ENCODE data around the gene SCYL3. TPM values are rescaled to one million over a fixed set of nuclear protein-coding genes. Genes with fewer than 3 reads are reported as not detected.
A peak's percentile ranks its signal among the peaks of the same experiment; 100 is the strongest.

Gene SCYL3
- total and polyA plus RNA-seq, 2 of the 13 experiments (the other 11 are each of a cell fraction or from before 2014, with no cell fraction given), result 3.3 to 4.9 TPM

DNA sequence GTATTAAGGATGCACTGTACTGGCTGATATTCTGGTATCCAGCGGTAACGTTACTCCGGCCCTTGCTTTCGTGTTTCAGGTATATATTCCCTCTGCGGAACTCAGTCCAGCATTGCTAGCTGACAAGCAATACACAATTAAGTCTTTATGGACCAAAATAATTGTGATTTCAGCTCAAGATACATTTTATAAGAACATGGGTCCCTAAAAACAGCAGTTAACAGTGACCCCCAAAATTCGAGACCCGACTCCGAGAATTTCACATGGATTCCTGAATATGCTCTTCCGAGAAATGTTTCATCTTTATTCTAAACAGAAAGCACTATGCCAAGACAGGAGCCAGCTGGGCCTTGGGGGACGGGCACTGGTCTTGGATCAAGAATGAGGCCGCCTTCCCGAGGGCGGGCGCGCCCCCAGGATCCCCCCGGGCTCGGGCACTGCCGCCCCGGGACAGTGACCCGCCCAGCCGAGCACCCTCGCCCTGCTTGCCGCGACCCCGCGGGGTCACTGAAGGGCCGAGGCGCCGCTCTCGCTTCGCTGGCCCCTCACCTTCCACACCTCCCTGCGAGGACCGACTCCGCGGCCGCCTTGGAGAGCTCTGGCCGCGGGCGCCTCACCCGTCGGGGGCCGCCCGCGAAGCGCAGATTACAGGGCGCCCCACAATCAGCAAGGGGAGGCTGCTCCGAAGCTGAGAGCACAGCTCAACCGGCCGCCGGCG is 610 bp downstream of the SCYL3 start (continued):
- TF ChIP-seq HDAC2 (CRISPR knock-in tag; IDR thresholded peaks at IDR 0.05), result no peak

DNA sequence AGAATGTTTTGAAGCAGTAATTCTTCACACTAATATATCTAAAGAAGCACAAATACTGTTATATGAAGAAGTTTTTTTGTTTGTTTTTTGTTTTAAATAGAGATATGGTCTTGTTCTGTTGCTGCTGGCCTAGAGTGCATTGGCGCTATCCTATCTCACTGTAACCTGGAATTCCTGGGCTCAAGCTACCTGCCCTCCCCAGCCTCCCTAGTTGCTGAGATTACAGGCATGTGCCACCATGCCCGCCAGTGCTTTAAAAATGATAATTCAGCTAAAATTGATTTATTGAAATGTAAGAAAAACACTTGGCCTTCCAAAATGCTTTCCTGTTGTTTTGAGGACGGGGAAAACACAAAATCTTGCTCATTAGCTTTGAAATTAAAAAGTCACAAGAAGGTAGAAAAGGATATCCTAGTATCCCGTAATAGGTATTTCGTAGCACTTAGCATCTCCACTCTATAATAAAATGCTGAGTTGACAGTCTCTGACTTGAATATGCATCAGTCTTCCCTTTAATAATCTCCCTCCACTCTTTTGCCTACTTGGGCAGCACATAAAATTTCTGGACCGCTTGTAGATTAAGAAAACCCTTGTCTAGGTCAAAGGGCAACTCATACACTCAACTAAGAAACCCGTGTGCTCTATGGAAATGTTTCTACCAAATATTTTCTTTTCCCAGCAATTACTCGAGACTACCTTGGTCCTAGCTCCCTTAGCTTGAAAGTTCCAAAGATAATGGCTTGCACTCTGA is 1.3 kb downstream of the SCYL3 start:
- in situ Hi-C loops (cut with HindIII; ENCODE audit: extremely low pct_ligation_motif_present, low pct_unique_long_range_greater_than_20kb), result no loop called here
- TF ChIP-seq MAFK (conservative IDR thresholded peaks at IDR 0.05 in 1 of 2, IDR thresholded peaks at IDR 0.05 in 1 of 2; ENCODE audit: low read length in 2 of 2), result peak; percentile 97 to 98
- no peak for TF ChIP-seq ZBTB42 (CRISPR knock-in tag; IDR thresholded peaks at IDR 0.05)
- 0 out of 2 replicates have a peak, but pooled peaks have one; percentile 36 for TF ChIP-seq NAIF1 (CRISPR knock-in tag; IDR thresholded peaks at IDR 0.05; ENCODE audit: borderline replicate concordance)
- TF ChIP-seq, protein P1, sequence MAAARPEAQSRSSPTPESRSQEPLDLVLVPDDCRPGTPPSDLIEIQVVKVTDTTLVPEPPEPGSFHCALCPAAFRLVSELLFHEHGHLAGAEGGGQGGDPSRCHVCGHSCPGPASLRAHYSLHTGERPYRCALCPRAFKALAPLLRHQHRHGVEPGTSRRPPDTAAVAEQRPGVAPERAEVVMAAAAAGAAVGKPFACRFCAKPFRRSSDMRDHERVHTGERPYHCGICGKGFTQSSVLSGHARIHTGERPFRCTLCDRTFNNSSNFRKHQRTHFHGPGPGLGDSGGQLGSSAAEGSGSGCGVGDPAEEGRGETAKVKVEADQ (CRISPR knock-in tag; IDR thresholded peaks at IDR 0.05; ENCODE audit: borderline replicate concordance), result no peak
- no peak for TF ChIP-seq EZH2 (conservative IDR thresholded peaks at IDR 0.05; ENCODE audit: low read depth, low read length)
- TF ChIP-seq TBX2 (CRISPR knock-in tag; IDR thresholded peaks at IDR 0.05; ENCODE audit: borderline replicate concordance), result no peak
- TF ChIP-seq KAT8 (CRISPR knock-in tag; IDR thresholded peaks at IDR 0.05), result no peak
- TF ChIP-seq, protein P2, sequence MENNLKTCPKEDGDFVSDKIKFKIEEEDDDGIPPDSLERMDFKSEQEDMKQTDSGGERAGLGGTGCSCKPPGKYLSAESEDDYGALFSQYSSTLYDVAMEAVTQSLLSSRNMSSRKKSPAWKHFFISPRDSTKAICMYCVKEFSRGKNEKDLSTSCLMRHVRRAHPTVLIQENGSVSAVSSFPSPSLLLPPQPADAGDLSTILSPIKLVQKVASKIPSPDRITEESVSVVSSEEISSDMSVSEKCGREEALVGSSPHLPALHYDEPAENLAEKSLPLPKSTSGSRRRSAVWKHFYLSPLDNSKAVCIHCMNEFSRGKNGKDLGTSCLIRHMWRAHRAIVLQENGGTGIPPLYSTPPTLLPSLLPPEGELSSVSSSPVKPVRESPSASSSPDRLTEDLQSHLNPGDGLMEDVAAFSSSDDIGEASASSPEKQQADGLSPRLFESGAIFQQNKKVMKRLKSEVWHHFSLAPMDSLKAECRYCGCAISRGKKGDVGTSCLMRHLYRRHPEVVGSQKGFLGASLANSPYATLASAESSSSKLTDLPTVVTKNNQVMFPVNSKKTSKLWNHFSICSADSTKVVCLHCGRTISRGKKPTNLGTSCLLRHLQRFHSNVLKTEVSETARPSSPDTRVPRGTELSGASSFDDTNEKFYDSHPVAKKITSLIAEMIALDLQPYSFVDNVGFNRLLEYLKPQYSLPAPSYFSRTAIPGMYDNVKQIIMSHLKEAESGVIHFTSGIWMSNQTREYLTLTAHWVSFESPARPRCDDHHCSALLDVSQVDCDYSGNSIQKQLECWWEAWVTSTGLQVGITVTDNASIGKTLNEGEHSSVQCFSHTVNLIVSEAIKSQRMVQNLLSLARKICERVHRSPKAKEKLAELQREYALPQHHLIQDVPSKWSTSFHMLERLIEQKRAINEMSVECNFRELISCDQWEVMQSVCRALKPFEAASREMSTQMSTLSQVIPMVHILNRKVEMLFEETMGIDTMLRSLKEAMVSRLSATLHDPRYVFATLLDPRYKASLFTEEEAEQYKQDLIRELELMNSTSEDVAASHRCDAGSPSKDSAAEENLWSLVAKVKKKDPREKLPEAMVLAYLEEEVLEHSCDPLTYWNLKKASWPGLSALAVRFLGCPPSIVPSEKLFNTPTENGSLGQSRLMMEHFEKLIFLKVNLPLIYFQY (CRISPR knock-in tag; IDR thresholded peaks at IDR 0.05; ENCODE audit: borderline replicate concordance), result no peak
- peak; percentile 98 for TF ChIP-seq MAFF (IDR thresholded peaks at IDR 0.05; ENCODE audit: low read depth, low read length)
- no peak for TF ChIP-seq MYNN (CRISPR knock-in tag; IDR thresholded peaks at IDR 0.05; ENCODE audit: low read depth)
- TF ChIP-seq, protein P3, sequence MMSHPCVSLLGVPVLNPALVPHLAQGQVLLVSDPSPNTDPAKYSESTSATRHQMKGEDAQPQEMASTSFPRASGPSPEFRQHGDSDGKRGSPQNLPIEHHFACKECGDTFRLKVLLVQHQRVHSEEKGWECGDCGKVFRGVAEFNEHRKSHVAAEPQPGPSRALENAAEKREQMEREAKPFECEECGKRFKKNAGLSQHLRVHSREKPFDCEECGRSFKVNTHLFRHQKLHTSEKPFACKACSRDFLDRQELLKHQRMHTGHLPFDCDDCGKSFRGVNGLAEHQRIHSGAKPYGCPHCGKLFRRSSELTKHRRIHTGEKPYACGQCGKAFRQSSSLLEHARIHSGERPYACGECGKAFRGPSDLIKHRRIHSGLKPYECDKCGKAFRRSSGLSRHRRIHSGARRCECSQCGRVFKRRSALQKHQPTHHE (CRISPR knock-in tag; IDR thresholded peaks at IDR 0.05; ENCODE audit: borderline replicate concordance), result no peak
- no peak for TF ChIP-seq ZNF33A (CRISPR knock-in tag; IDR thresholded peaks at IDR 0.05; ENCODE audit: borderline replicate concordance)

More for the DNA sequence above, 1.3 kb downstream of the SCYL3 start:
- peak overlapping the region; percentile 99 for H3K27ac ChIP-seq (ENCODE audit: extremely low read length, insufficient read depth, low read length)
- peak overlapping the region; percentile 83 for H3K4me2 ChIP-seq (ENCODE audit: low read depth, low read length)
- peak overlapping the region; percentile 95 for H3K9ac ChIP-seq (ENCODE audit: insufficient read depth, low read depth, low read length)
- no peaks in the 10 kb centered on the region for H3K9me3 ChIP-seq (ENCODE audit: low read length)
- peak overlapping the region; percentile 81 to 90 (median 87); a peak in 5 of 6 replicates for H3K4me3 ChIP-seq (replicated peaks in 1 of 3; ENCODE audit: insufficient read depth in 1 of 3, low read depth in 2 of 3, low read length in 3 of 3)
- BruUV-seq (replicated peaks), result TSS peak; percentile 64
- peaks cover 0 to 2% of the 10 kb centered on the region in 2 experiments; a peak in 3 of 5 replicates for H3K36me3 ChIP-seq (replicated peaks in 1 of 2; ENCODE audit: control insufficient read depth in 1 of 2, insufficient read depth in 2 of 2, low read length in 2 of 2)
- peaks cover 36% of the 10 kb centered on the region for H3K4me1 ChIP-seq (ENCODE audit: insufficient read depth, low read length)
- H3K79me2 ChIP-seq (ENCODE audit: insufficient read depth, low read length), result peaks cover 17% of the 10 kb centered on the region
- POLR2A ChIA-PET, result interaction anchor here (1.5 to 2.6 kb wide), 2 partner anchors 10 to 306 kb away, joined by 4 to 8 read pairs; partner anchors contain the start of gene F5
- CTCF ChIA-PET (ENCODE audit: low intra/inter-chr PET ratio, low total read pairs), result no interaction called here
- FAIRE-seq (no peak), DNase-seq (ENCODE audit: low spot score) (no peak), ATAC-seq (no peak)
- intact Hi-C loops (cut with micrococcal nuclease; ENCODE audit: unreplicated experiment), result loop anchor here (2.0 to 10.0 kb wide), 4 partner anchors 32 to 1592 kb away; partner anchors contain the start of genes F5 and PRRC2C
- H4K20me1 ChIP-seq (ENCODE audit: insufficient read depth, low read length), result no peaks in the 10 kb centered on the region
- H2AFZ ChIP-seq (ENCODE audit: low read length), result no peak overlapping the region
- WGBS (ENCODE audit: low lambda C conversion rate), result 57% methylated on average over 8 of the region's 8 CpGs
- H3K27me3 ChIP-seq (ENCODE audit: control insufficient read depth in 1 of 2, insufficient read depth in 2 of 2, low read length in 2 of 2), result peaks cover 0 to 3% of the 10 kb centered on the region in 2 experiments; a peak in 1 of 5 replicates

Measured in HepG2 (cell line).